SK-N-SH (cell line): Measurements from ENCODE around the gene NPAS1. TPM values are rescaled to one million over a fixed set of nuclear protein-coding genes. Genes with fewer than 3 reads are reported as not detected.

Experiments used
- CTCF ChIA-PET: fragments of 300-600, 350-600 bp; formaldehyde crosslinking; extraction: SDS; loops from one replicate; lab custom pipeline; 2021; lab: Yijun Ruan, JAX
- POLR2A ChIA-PET: fragments of 350-600 bp; sonication (Branson Sonifier 250); formaldehyde crosslinking; extraction: SDS; loops from one replicate; lab custom pipeline; 2020; ENCODE audit warnings: antibody characterized with exemption, inconsistent platforms; lab: Yijun Ruan, JAX
- DNase-seq: peaks from one replicate; pipeline ENCODE4 v3.0.0; 2012
- H2AFZ ChIP-seq: fragments of 200-600 bp; sonication (generic); 2 replicates; pipeline ENCODE4 v1.8.1; 2016; ENCODE audit warnings: antibody characterized with exemption, mild to moderate bottlenecking, low read depth
- H3F3A ChIP-seq: fragments of 200-600 bp; sonication (generic); replicated peaks from 2 replicates; pipeline ENCODE3; 2016; ENCODE audit warnings: antibody characterized with exemption, mild to moderate bottlenecking; ENCODE audit not compliant: insufficient read depth
- H3K27ac ChIP-seq, 2 experiments: fragments of 200-500 bp in 1 of 2; fragments of 200-600 bp in 1 of 2; sonication (Bioruptor generic) in 1 of 2; sonication (generic), shearing (Covaris generic) in 1 of 2; 2 replicates each; pipeline versions ENCODE4 v1.5.1 to v1.6.1; 2014 to 2016; ENCODE audit warnings: low read depth in 2 of 2, inconsistent platforms in 1 of 2, low read length in 1 of 2, mild to moderate bottlenecking in 1 of 2, mixed read lengths in 1 of 2
- H3K27me3 ChIP-seq: fragments of 200-600 bp; sonication (generic), shearing (Covaris generic); 2 replicates; pipeline ENCODE4 v1.6.1; 2016; ENCODE audit warnings: mixed run types; ENCODE audit not compliant: insufficient read depth
- H3K36me3 ChIP-seq, 2 experiments: fragments of 200-500 bp in 1 of 2; fragments of 200-600 bp in 1 of 2; sonication (Bioruptor generic) in 1 of 2; sonication (generic) in 1 of 2; replicated peaks in 1 of 2; 2 replicates each; pipeline versions ENCODE3 to v1.5.1; 2014 to 2016; ENCODE audit warnings: low read length in 1 of 2, mild to moderate bottlenecking in 1 of 2; ENCODE audit not compliant: insufficient read depth in 2 of 2, control insufficient read depth in 1 of 2
- H3K4me1 ChIP-seq, 2 experiments: fragments of 200-500 bp in 1 of 2; fragments of 200-600 bp in 1 of 2; sonication (Bioruptor generic) in 1 of 2; sonication (generic), shearing (Covaris generic) in 1 of 2; 2 replicates each; pipeline versions ENCODE4 v1.5.1 to v1.6.1; 2014 to 2016; ENCODE audit warnings: low read depth in 1 of 2, low read length in 1 of 2, mixed run types in 1 of 2; ENCODE audit not compliant: insufficient read depth in 2 of 2, control insufficient read depth in 1 of 2
- H3K4me2 ChIP-seq: fragments of 200-600 bp; sonication (generic), shearing (Covaris generic); 2 replicates; pipeline ENCODE4 v1.6.1; 2017; ENCODE audit warnings: mixed run types
- H3K4me3 ChIP-seq, 2 experiments: fragments of 200-500 bp in 1 of 2; fragments of 200-600 bp in 1 of 2; sonication (Bioruptor generic) in 1 of 2; sonication (generic), shearing (Covaris generic) in 1 of 2; 2 replicates each; pipeline versions ENCODE4 v1.5.1 to v1.8.1; 2014 to 2016; ENCODE audit warnings: low read depth in 2 of 2, inconsistent platforms in 1 of 2, low read length in 1 of 2, mild to moderate bottlenecking in 1 of 2, mixed read lengths in 1 of 2, moderate library complexity in 1 of 2
- H3K79me2 ChIP-seq: fragments of 200-600 bp; sonication (generic); 2 replicates; pipeline ENCODE4 v1.8.1; 2017; ENCODE audit warnings: mild to moderate bottlenecking; ENCODE audit not compliant: insufficient read depth
- H3K9ac ChIP-seq: fragments of 200-600 bp; sonication (generic); 2 replicates; pipeline ENCODE4 v1.6.1; 2017; ENCODE audit warnings: mixed run types
- H3K9me2 ChIP-seq: fragments of 200-600 bp; sonication (generic); 2 replicates; pipeline ENCODE4 v1.6.1; 2017; ENCODE audit warnings: mixed run types
- H3K9me3 ChIP-seq: fragments of 200-600 bp; sonication (generic); 2 replicates; pipeline ENCODE4 v1.6.1; 2017; ENCODE audit warnings: mixed run types, mild to moderate bottlenecking, moderate library complexity
- H4K20me1 ChIP-seq: fragments of 200-600 bp; sonication (generic); 2 replicates; pipeline ENCODE4 v1.6.1; 2017; ENCODE audit warnings: mild to moderate bottlenecking, mixed run types; ENCODE audit not compliant: insufficient read depth
- ELF1 ChIP-seq: IDR thresholded peaks from 2 replicates; pipeline ENCODE4 v1.4.0; 2012
- EZH2phosphoT487 ChIP-seq: fragments of 200-600 bp; sonication (generic); IDR thresholded peaks from 2 replicates; pipeline ENCODE4 v1.6.1; 2017; ENCODE audit warnings: low read depth, mixed run types, mild to moderate bottlenecking, antibody characterized with exemption, moderate library complexity, borderline replicate concordance
- FOXJ3 ChIP-seq: sonication (generic); formaldehyde crosslinking; IDR thresholded peaks from 2 replicates; pipeline ENCODE4 v1.5.1; 2020; ENCODE audit warnings: mild to moderate bottlenecking, missing genetic modification reagents
- FOXM1 ChIP-seq: IDR thresholded peaks from 2 replicates; pipeline ENCODE4 v1.4.0; 2012; ENCODE audit warnings: low read depth, mild to moderate bottlenecking
- GABPA ChIP-seq: IDR thresholded peaks from 2 replicates; pipeline ENCODE4 v1.4.0; 2012; ENCODE audit warnings: low read depth, mild to moderate bottlenecking
- IRF3 ChIP-seq: fragments of 150-350 bp; IDR thresholded peaks from 2 replicates; pipeline ENCODE4 v1.6.1; 2016; ENCODE audit warnings: mild to moderate bottlenecking, low read depth, low read length
- MEF2A ChIP-seq: IDR thresholded peaks from 2 replicates; pipeline ENCODE4 v1.4.0; 2012; ENCODE audit warnings: low read depth, borderline replicate concordance
- MXI1 ChIP-seq: IDR thresholded peaks from 2 replicates; pipeline ENCODE4 v1.6.1; 2012; ENCODE audit warnings: mild to moderate bottlenecking, low read depth, low read length, improper control_type of control experiment
- NFIC ChIP-seq: IDR thresholded peaks from 2 replicates; pipeline ENCODE4 v1.4.0; 2012; ENCODE audit warnings: borderline replicate concordance
- NRF1 ChIP-seq: IDR thresholded peaks from 2 replicates; pipeline ENCODE4 v1.6.1; 2012; ENCODE audit warnings: low read depth, mild to moderate bottlenecking, low read length
- PBX3 ChIP-seq: IDR thresholded peaks from 2 replicates; pipeline ENCODE4; 2012
- RCOR1 ChIP-seq: fragments of 150-350 bp; IDR thresholded peaks from 2 replicates; pipeline ENCODE4 v1.6.1; 2017; ENCODE audit warnings: antibody characterized with exemption, low read length
- RFX5 ChIP-seq: IDR thresholded peaks from 2 replicates; pipeline ENCODE4 v1.6.1; 2012; ENCODE audit warnings: mild to moderate bottlenecking, improper control_type of control experiment, low read length
- SIN3A ChIP-seq: IDR thresholded peaks from 2 replicates; pipeline ENCODE4 v1.6.1; 2012; ENCODE audit warnings: low read depth, mild to moderate bottlenecking, low read length, moderate library complexity, borderline replicate concordance
- SMC3 ChIP-seq: IDR thresholded peaks from 2 replicates; pipeline ENCODE4 v1.6.1; 2012; ENCODE audit warnings: low read depth, low read length, improper control_type of control experiment
- TAF1 ChIP-seq: IDR thresholded peaks from 2 replicates; pipeline ENCODE4 v1.6.1; 2012; ENCODE audit warnings: low read depth, mild to moderate bottlenecking, low read length, moderate library complexity, borderline replicate concordance
- USF1 ChIP-seq: IDR thresholded peaks from 2 replicates; pipeline ENCODE4 v1.4.0; 2012; ENCODE audit warnings: low read depth, borderline replicate concordance
- USF2 ChIP-seq: fragments of 150-350 bp; IDR thresholded peaks from 2 replicates; pipeline ENCODE4 v1.6.1; 2017; ENCODE audit warnings: antibody characterized with exemption, low read length, low read depth, borderline replicate concordance
- ZBTB33 ChIP-seq: IDR thresholded peaks from 2 replicates; pipeline ENCODE4 v1.4.0; 2012; ENCODE audit warnings: low read depth, borderline replicate concordance
- WGBS: methylation state at CpG from one replicate; pipeline ENCODE4 v1.1.6; 2017; ENCODE audit warnings: low lambda C conversion rate; 5-methylcytosine and 5-hydroxymethylcytosine counted together
- polyA plus RNA-seq, 3 experiments: library from polyadenylated mRNA; depleted of rRNA; stranded (reverse); fragments of >200 nt; gene quantifications; 2 replicates each; pipeline ENCODE4 v1.2.3, GENCODE V29; 2012

NPAS1 gene
- polyA plus RNA-seq, 1 of the 3 experiments (the other 2 are of a cell fraction) = 1.1 TPM

GRCh38 chr19:47074621-47075020 lies 55.0 kb downstream of the NPAS1 start (continued):
- TF ChIP-seq EZH2phosphoT487 (no peak), ELF1 (no peak), IRF3 (no peak)

- DNase-seq = no peak
- 0 out of 4 replicates have a peak, but pooled peaks cover 0 to 5% of the 10 kb centered on the region in 2 experiments for H3K4me1 ChIP-seq
- CTCF ChIA-PET = interaction anchor here (1.4 to 1.5 kb wide), 2 partner anchors 24 to 169 kb away, joined by 3 to 4 read pairs; no protein-coding TSS in a partner anchor
- peaks cover 14% of the 10 kb centered on the region for H4K20me1 ChIP-seq
- H3K79me2 ChIP-seq = peaks cover 52% of the 10 kb centered on the region
- H3F3A ChIP-seq = peaks cover 10% of the 10 kb centered on the region
- POLR2A ChIA-PET = no interaction called here
- H3K36me3 ChIP-seq = peaks cover 41 to 46% of the 10 kb centered on the region in 2 experiments
- no peaks in the 10 kb centered on the region for H3K27me3 ChIP-seq
- no peaks in the 10 kb centered on the region for H3K9me2 ChIP-seq
- H3K9ac ChIP-seq = no peak overlapping the region
- no peak overlapping the region for H3K27ac ChIP-seq
- H3K9me3 ChIP-seq = no peaks in the 10 kb centered on the region
- no peak overlapping the region for H3K4me3 ChIP-seq
- WGBS = 96% methylated on average over 13 of the region's 15 CpGs
- no peak for TF ChIP-seq NRF1
- no peak overlapping the region for H3K4me2 ChIP-seq
- H2AFZ ChIP-seq = no peak overlapping the region
Observed at GRCh38 chr19:47075179-47075810, 55.7 kb downstream of the NPAS1 start.

GRCh38 chr19:47075941-47076340 lies 56.3 kb downstream of the NPAS1 start:
- Histone ChIP-seq H3K9me2 (no peaks in the 10 kb centered on the region), H3K9me3 (no peaks in the 10 kb centered on the region), H3K27me3 (no peaks in the 10 kb centered on the region), H3F3A (peaks cover 12% of the 10 kb centered on the region), H3K36me3 (peaks cover 41 to 45% of the 10 kb centered on the region in 2 experiments), H3K27ac (no peak overlapping the region; a peak in 1 of 4 replicates), H3K4me2 (no peak overlapping the region), H3K9ac (no peak overlapping the region), H3K4me1 (0 out of 4 replicates have a peak, but pooled peaks cover 0 to 5% of the 10 kb centered on the region in 2 experiments), H4K20me1 (peaks cover 14% of the 10 kb centered on the region), H3K4me3 (no peak overlapping the region), H3K79me2 (peaks cover 52% of the 10 kb centered on the region), H2AFZ (no peak overlapping the region)
- no peak for DNase-seq
- WGBS = 88% methylated on average over 13 of the region's 13 CpGs
- ChIA-PET CTCF (interaction anchor here (1.4 to 1.5 kb wide), 2 partner anchors 24 to 168 kb away, joined by 3 to 4 read pairs; no protein-coding TSS in a partner anchor), POLR2A (no interaction called here)
- no peak for TF ChIP-seq EZH2phosphoT487
- TF ChIP-seq FOXJ3 (CRISPR knock-in tag) = no peak
- TF ChIP-seq TAF1 = no peak
- no peak for TF ChIP-seq MEF2A
- TF ChIP-seq USF2 = no peak
- no peak for TF ChIP-seq ELF1
- no peak for TF ChIP-seq RCOR1
- TF ChIP-seq MXI1 = no peak
- TF ChIP-seq PBX3 = no peak
- no peak for TF ChIP-seq SMC3
- TF ChIP-seq RFX5 = no peak
- TF ChIP-seq ZBTB33 = no peak
- TF ChIP-seq GABPA = no peak
- TF ChIP-seq NFIC = no peak
- TF ChIP-seq USF1 = no peak
- no peak for TF ChIP-seq SIN3A
- no peak for TF ChIP-seq FOXM1
